COLO829 (cell line): ENCODE data around the gene SLC25A25.

Source experiments
- DNase-seq: peaks from one replicate; pipeline ENCODE4 v3.0.0; 2012; ENCODE audit warnings: low spot score

SLC25A25 gene

GRCh38 chr9:128096616-128097536, 28.8 kb downstream of the SLC25A25 start:
- DNase-seq = no peak

- DNase-seq = no peak
Measured at GRCh38 chr9:128097543-128098296, 29.7 kb downstream of the SLC25A25 start.

- peak; percentile 90 for DNase-seq
Measured at GRCh38 chr9:128098297-128099230, 30.5 kb downstream of the SLC25A25 start.

- no peak for DNase-seq
Measured at GRCh38 chr9:128099231-128099931, 31.3 kb downstream of the SLC25A25 start.

- no peak for DNase-seq
Measured at GRCh38 chr9:128099932-128100491, 32.0 kb downstream of the SLC25A25 start.

GRCh38 chr9:128100581-128100980, 32.5 kb downstream of the SLC25A25 start:
- DNase-seq = no peak

GRCh38 chr9:128101231-128101661, 33.2 kb downstream of the SLC25A25 start:
- no peak for DNase-seq

GRCh38 chr9:128101690-128102089, 33.7 kb downstream of the SLC25A25 start:
- no peak for DNase-seq

GRCh38 chr9:128102196-128102595, 34.2 kb downstream of the SLC25A25 start:
- no peak for DNase-seq

- no peak for DNase-seq
Measured at GRCh38 chr9:128102861-128103588, 35.0 kb downstream of the SLC25A25 start.

GRCh38 chr9:128103589-128103962, 35.5 kb downstream of the SLC25A25 start:
- no peak for DNase-seq

GRCh38 chr9:128104171-128104618, 36.2 kb downstream of the SLC25A25 start:
- DNase-seq = no peak

- no peak for DNase-seq
Measured at GRCh38 chr9:128105538-128106175, 37.6 kb downstream of the SLC25A25 start.

GRCh38 chr9:128106181-128106939, 38.3 kb downstream of the SLC25A25 start:
- no peak for DNase-seq

GRCh38 chr9:128106940-128107467, 39.0 kb downstream of the SLC25A25 start:
- no peak for DNase-seq

GRCh38 chr9:128107468-128108268, 39.6 kb downstream of the SLC25A25 start:
- no peak for DNase-seq

- DNase-seq = no peak
Measured at GRCh38 chr9:128108269-128109049, 40.4 kb downstream of the SLC25A25 start.
